GM23338 (cell line): ENCODE data around the gene NPAS3. TPM values are rescaled to one million over a fixed set of nuclear protein-coding genes. Genes with fewer than 3 reads are reported as not detected.

ENCODE experiments used
- ATAC-seq: fragments of 200-7000 bp; cut with Tn5 transposase; 3 replicates; pipeline ENCODE4 v1.9.1; 2020
- DNase-seq: peaks from one replicate; pipeline ENCODE4 v3.0.0-alpha.2; 2015; ENCODE audit warnings: low spot score
- H2AFZ ChIP-seq: fragments of 200-600 bp; sonication (generic); 2 replicates; pipeline ENCODE4 v1.8.0; 2016; ENCODE audit warnings: antibody characterized with exemption, mild to moderate bottlenecking, moderate library complexity
- H3F3A ChIP-seq: fragments of 200-600 bp; sonication (generic); replicated peaks from 2 replicates; pipeline ENCODE4 v1.8.0; 2017; ENCODE audit warnings: antibody characterized with exemption, mixed run types, low read depth
- H3K27ac ChIP-seq: fragments of 200-600 bp; sonication (generic); 2 replicates; pipeline ENCODE4 v1.6.1; 2016; ENCODE audit warnings: low read depth
- H3K27me3 ChIP-seq: fragments of 200-600 bp; sonication (generic); 2 replicates; pipeline ENCODE4 v1.8.0; 2016; ENCODE audit warnings: mild to moderate bottlenecking, mixed run types, moderate library complexity; ENCODE audit not compliant: insufficient read depth
- H3K36me3 ChIP-seq: fragments of 200-600 bp; sonication (generic); 2 replicates; pipeline ENCODE4 v1.8.0; 2016; ENCODE audit warnings: mild to moderate bottlenecking; ENCODE audit not compliant: insufficient read depth
- H3K4me1 ChIP-seq: fragments of 200-600 bp; sonication (generic); 2 replicates; pipeline ENCODE4 v1.8.0; 2016; ENCODE audit warnings: mild to moderate bottlenecking, moderate library complexity; ENCODE audit not compliant: insufficient read depth
- H3K4me2 ChIP-seq: fragments of 200-600 bp; sonication (generic); 2 replicates; pipeline ENCODE4 v1.7.1; 2017; ENCODE audit warnings: mixed run types
- H3K4me3 ChIP-seq: fragments of 200-600 bp; sonication (generic); 2 replicates; pipeline ENCODE4 v1.6.1; 2016; ENCODE audit warnings: mixed run types
- H3K79me2 ChIP-seq: fragments of 200-600 bp; sonication (generic); replicated peaks from 2 replicates; pipeline ENCODE4 v1.8.0; 2017; ENCODE audit warnings: mild to moderate bottlenecking; ENCODE audit not compliant: insufficient read depth
- H3K9me2 ChIP-seq: fragments of 200-600 bp; sonication (generic); 2 replicates; pipeline ENCODE4 v1.8.0; 2017; ENCODE audit not compliant: insufficient read depth
- H4K20me1 ChIP-seq: fragments of 200-600 bp; sonication (generic); replicated peaks from 2 replicates; pipeline ENCODE4 v1.8.0; 2017; ENCODE audit warnings: mild to moderate bottlenecking; ENCODE audit not compliant: insufficient read depth
- H3K27ac Mint-ChIP-seq: 2 replicates; pipeline ENCODE4 v1.8.0; 2020; ENCODE audit warnings: inconsistent platforms, mild to moderate bottlenecking, moderate library complexity, mixed read lengths
- H3K27me3 Mint-ChIP-seq: 3 replicates; pipeline ENCODE4 v1.8.0; 2022; ENCODE audit warnings: low read depth, mild to moderate bottlenecking, moderate library complexity, mixed read lengths, inconsistent platforms; ENCODE audit not compliant: insufficient read depth, poor library complexity
- H3K36me3 Mint-ChIP-seq: 3 replicates; pipeline ENCODE4 v1.8.0; 2021; ENCODE audit warnings: low read depth, mild to moderate bottlenecking, inconsistent platforms, moderate library complexity, mixed read lengths
- H3K4me1 Mint-ChIP-seq: 3 replicates; pipeline ENCODE4 v1.8.0; 2020; ENCODE audit warnings: mild to moderate bottlenecking, inconsistent platforms, mixed read lengths
- H3K4me3 Mint-ChIP-seq: 3 replicates; pipeline ENCODE4 v1.8.0; 2021; ENCODE audit warnings: moderate library complexity, mild to moderate bottlenecking, inconsistent platforms, mixed read lengths
- H3K9me3 Mint-ChIP-seq: 3 replicates; pipeline ENCODE4 v1.8.0; 2020; ENCODE audit warnings: moderate library complexity, mild to moderate bottlenecking, inconsistent platforms, mixed read lengths
- CREB1 ChIP-seq: fragments of 250-450 bp; sonication (Bioruptor Pico); IDR thresholded peaks from 2 replicates; pipeline ENCODE4 v1.5.0; 2020; ENCODE audit warnings: low read depth, mild to moderate bottlenecking, moderate library complexity
- CTCF ChIP-seq, 2 experiments: fragments of 200-600 bp in 1 of 2; sonication (generic) in 1 of 2; conservative IDR thresholded peaks; 2 replicates each; pipeline versions ENCODE4 v1.5.1 to v1.6.1; 2016 to 2017; ENCODE audit warnings: antibody characterized with exemption in 2 of 2, low read depth in 2 of 2, mild to moderate bottlenecking in 2 of 2, moderate library complexity in 1 of 2
- ETS1 ChIP-seq: IDR thresholded peaks from 2 replicates; pipeline ENCODE4 v1.6.1; 2016; ENCODE audit warnings: antibody characterized with exemption
- EZH2 ChIP-seq: fragments of 200-600 bp; sonication (generic); IDR thresholded peaks from one replicate; pipeline ENCODE4 v1.8.0; 2017; ENCODE audit warnings: antibody characterized with exemption, mild to moderate bottlenecking, low read depth; ENCODE audit not compliant: unreplicated experiment
- JUNB ChIP-seq: IDR thresholded peaks from one replicate; pipeline ENCODE4 v1.6.1; 2016; ENCODE audit warnings: antibody characterized with exemption; ENCODE audit not compliant: unreplicated experiment
- NANOG ChIP-seq: IDR thresholded peaks from 2 replicates; pipeline ENCODE4 v1.6.1; 2016; ENCODE audit warnings: antibody characterized with exemption, borderline replicate concordance
- POLR2AphosphoS5 ChIP-seq: IDR thresholded peaks from 2 replicates; pipeline ENCODE4 v1.6.1; 2016; ENCODE audit warnings: antibody characterized with exemption, low read depth
- STAT1 ChIP-seq: IDR thresholded peaks from one replicate; pipeline ENCODE4 v1.6.1; 2016; ENCODE audit warnings: antibody characterized with exemption; ENCODE audit not compliant: unreplicated experiment
- ZNF114 ChIP-seq: fragments of 250-450 bp; sonication (Bioruptor Pico); IDR thresholded peaks from 2 replicates; pipeline ENCODE4 v1.5.0; 2020; ENCODE audit warnings: mild to moderate bottlenecking, moderate library complexity
- ZNF331 ChIP-seq: fragments of 250-450 bp; sonication (Bioruptor Pico); IDR thresholded peaks from 2 replicates; pipeline ENCODE4 v1.5.0; 2020; ENCODE audit warnings: low read depth, mild to moderate bottlenecking, moderate library complexity
- ZNF462 ChIP-seq: fragments of 250-450 bp; sonication (Bioruptor Pico); IDR thresholded peaks from 2 replicates; pipeline ENCODE4 v1.5.0; 2020; ENCODE audit warnings: mild to moderate bottlenecking, moderate library complexity
- polyA plus RNA-seq: library from polyadenylated mRNA; unstranded; fragments of >200 nt; fragmentation: Nextera tagmentation; extraction: Ambion mirVana; gene quantifications from 2 replicates; pipeline ENCODE4 v1.2.1, GENCODE V29; 2016
- total RNA-seq: library from RNA; depleted of rRNA; stranded (reverse); fragments of >200 nt; shearing (Covaris generic); gene quantifications from 2 replicates; pipeline ENCODE4 v1.2.3, GENCODE V29; 2014

Gene NPAS3
- total and polyA plus RNA-seq, 2 experiments from 2014 or later = 0.17 to 0.19 TPM

- TF ChIP-seq ZNF462 = no peak
- TF ChIP-seq CTCF (conservative IDR thresholded peaks at IDR 0.05; ENCODE audit: low read depth in 2 of 2) = no peak
- TF ChIP-seq JUNB = no peak
Measured at GRCh38 chr14:33375196-33375595, 436.5 kb downstream of the NPAS3 start (continued).

- no peak overlapping the region for H3K27ac ChIP-seq
- Mint-ChIP-seq H3K36me3 (no peaks in the 10 kb centered on the region), H3K9me3 (no peaks in the 10 kb centered on the region; the same call in 2 of the 3 replicates), H3K4me3 (no peak overlapping the region), H3K4me1 (peaks cover 2% of the 10 kb centered on the region; the same call in 2 of the 3 replicates), H3K27ac (no peak overlapping the region), H3K27me3 (no peaks in the 10 kb centered on the region)
- H3K36me3 ChIP-seq = no peaks in the 10 kb centered on the region
- no peaks in the 10 kb centered on the region for H3K9me2 ChIP-seq
- H2AFZ ChIP-seq = no peak overlapping the region
- ATAC-seq (no peak), DNase-seq (no peak)
- H3K27me3 ChIP-seq = no peaks in the 10 kb centered on the region
- H3F3A ChIP-seq = no peaks in the 10 kb centered on the region
- no peaks in the 10 kb centered on the region for H4K20me1 ChIP-seq
- H3K4me3 ChIP-seq = no peak overlapping the region
- H3K4me2 ChIP-seq = no peak overlapping the region
- H3K4me1 ChIP-seq = no peaks in the 10 kb centered on the region
- H3K79me2 ChIP-seq = no peaks in the 10 kb centered on the region
- no peak for TF ChIP-seq CREB1 (CRISPR knock-in tag)
- TF ChIP-seq EZH2 = no peak
- no peak for TF ChIP-seq JUNB
- TF ChIP-seq POLR2AphosphoS5 = no peak
- no peak for TF ChIP-seq ZNF114 (CRISPR knock-in tag)
- no peak for TF ChIP-seq ETS1
- TF ChIP-seq CTCF (conservative IDR thresholded peaks at IDR 0.05; ENCODE audit: low read depth in 2 of 2) = no peak
- no peak for TF ChIP-seq STAT1
- no peak for TF ChIP-seq NANOG
- TF ChIP-seq ZNF331 (CRISPR knock-in tag) = no peak
Measured at GRCh38 chr14:33375786-33376185, 437.1 kb downstream of the NPAS3 start.
